Measurements from ENCODE around the gene KCNMB2.

Gene KCNMB2

DNA sequence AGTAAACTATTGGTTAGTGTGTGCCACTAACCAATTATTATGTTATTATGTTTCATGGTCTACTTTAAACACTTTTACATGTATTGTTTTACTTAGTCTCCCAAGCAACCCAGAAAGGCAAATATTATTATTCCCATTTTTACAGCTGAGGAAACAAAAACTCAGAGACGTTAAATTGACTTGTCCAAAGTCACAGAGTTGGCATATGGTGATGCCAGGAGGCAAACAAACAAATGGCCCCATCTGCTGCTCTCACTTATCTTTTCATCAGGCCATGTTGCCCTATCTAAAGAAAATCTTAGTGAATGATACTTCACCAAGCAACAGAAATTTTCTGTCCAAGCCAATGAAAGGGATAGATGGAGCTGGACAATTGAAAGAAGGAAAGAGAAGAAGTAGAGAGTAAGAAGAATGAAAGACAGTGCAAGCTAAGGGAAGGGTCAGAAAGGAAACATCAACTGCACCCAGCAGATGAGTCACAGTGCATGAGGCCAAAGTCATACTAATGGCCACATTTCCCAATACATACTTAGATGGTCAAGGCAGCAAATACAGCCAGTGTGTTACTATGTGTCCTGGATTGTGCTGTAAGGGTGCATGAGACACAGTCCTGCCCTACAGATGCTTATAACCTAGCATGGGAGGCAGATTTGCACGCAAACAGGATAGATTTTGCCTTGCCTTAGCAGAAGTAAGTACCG lies 266.9 kb downstream of the KCNMB2 start:
- in situ Hi-C loops (cut with MboI; ENCODE audit: low sequenced_read_pairs), result no loop called here

DNA sequence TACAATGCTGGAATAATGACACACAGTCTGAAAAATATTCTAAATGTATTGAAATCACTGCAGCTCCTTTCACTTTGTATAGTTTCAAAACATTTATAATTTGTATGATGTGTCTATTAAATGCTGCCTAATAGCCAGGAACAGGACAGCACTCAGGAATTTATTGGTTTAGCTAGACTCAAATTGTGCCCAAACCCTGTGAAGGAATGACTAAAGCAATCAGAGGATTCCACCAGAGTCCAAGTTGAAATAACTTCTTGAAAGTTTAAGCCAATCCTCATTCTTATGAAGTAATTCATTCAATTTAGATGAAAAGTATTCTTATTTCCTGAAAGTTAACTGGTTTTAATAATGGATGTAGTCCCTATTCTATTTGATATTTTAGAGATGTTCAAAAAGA lies 268.4 kb downstream of the KCNMB2 start:
- in situ Hi-C loops (cut with MboI; ENCODE audit: low sequenced_read_pairs), result no loop called here

DNA sequence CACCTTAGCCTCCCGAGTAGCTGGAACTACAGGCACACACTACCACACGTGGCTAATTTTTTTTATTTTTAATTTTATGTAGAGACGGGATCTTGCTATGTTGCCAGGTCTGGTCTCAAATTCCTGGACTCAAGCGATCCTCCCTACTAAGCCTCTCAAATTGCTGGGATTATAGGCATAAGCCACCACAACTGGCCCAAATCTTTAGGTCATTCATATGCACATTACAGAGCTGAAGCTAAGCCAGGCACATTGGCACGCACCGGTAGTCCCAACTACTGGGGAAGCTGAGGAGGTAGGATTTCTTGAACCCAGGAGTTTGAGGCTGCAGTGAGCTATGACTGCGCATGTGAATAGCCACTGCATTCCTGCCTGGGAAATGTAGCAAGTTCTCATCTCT lies 269.5 kb downstream of the KCNMB2 start:
- in situ Hi-C loops (cut with MboI; ENCODE audit: low sequenced_read_pairs), result no loop called here

DNA sequence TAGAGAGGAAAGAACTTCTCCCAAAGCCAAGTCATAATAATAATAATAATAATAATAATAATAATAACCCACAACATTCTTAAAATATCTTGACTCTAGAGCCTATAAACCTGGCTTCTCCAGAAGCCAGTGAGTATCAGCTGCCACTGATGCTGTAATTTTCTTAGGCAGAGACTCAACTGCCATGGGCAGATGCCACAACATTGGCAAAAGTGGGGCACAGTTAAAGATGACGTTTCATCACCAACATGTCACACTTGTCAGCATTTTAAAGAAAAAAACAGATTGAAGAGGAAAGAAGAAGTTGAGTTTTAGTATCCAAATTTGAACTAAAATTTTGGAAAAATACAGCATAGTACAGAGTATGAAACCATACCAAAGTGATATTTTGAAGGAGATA lies 270.4 kb downstream of the KCNMB2 start:
- in situ Hi-C loops (cut with MboI; ENCODE audit: low sequenced_read_pairs), result no loop called here

DNA sequence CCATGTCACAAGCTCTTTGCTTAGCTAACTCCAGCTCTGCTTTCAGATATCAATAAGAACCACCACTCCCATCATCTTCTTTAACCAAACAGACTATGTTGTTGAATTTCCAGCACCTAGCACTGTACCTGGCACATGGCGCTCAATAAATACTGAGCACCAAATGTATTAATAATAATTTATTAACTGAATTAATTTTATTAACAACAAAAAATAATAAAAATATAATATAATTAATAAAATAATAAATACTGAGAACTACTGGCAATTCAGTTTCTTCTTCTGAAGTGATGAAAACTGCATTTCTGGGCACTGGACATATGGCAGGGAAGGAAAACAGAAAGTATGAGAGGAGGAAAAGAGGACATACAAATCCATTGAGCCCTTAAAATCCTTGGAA lies 271.5 kb downstream of the KCNMB2 start:
- in situ Hi-C loops (cut with MboI; ENCODE audit: low sequenced_read_pairs), result no loop called here

DNA sequence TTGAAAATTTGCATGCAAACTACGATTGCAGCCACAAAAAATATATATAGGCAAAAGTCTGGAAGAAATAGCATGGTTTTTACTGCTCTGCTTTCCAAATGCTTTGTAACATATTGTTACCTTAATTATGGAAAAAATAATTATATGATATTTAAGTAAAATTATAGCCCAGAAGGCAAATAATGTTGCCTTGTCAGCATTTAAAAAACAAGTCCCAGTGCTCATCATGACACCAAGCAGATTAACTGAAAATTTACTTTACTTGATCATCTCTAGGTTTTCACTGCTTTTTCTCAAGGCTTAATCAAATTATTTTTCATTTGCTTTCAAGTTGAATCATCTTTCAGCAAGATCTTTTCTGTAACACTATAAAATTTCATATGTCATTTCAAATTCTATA lies 272.5 kb downstream of the KCNMB2 start:
- in situ Hi-C loops (cut with MboI; ENCODE audit: low sequenced_read_pairs), result no loop called here

DNA sequence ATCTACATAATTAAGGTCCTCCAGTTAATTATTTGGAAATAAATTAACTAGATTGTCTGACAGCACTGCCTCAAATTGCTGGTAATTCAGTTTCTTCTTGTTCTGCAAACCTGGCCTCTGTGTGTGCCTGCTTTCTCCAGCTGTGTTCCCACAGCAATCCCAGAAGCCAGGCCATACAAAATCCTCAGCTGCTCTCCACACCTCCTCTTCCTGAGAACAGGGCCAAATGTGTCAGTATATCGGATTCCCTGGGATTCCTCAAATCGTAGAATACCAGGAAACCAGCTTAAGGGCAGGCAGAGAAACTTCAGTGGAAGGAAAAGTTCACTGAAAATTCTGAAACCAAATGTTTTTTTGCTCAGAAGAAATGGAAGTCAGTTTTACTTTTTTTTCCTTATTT lies 273.9 kb downstream of the KCNMB2 start:
- in situ Hi-C loops (cut with MboI; ENCODE audit: low sequenced_read_pairs), result no loop called here

DNA sequence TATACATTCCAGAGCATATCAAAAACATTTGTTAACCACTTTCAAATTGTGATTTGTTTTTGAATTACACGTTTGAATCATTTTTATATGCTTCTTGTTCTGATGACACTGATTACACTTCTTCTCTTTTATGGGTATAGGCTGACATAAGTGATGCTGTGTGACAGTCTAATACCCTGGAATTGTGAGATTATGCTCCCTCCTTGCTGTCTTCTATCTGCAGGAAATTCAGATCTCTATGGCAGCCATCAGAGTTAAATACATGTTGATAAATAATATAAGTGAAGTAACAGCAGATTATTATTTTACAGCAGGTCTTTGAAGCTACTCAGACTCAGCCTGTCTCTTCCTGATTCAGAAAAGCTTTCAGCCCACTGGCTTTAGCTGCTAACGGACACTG lies 286.5 kb downstream of the KCNMB2 start:
- in situ Hi-C loops (cut with MboI; ENCODE audit: low sequenced_read_pairs), result no loop called here

DNA sequence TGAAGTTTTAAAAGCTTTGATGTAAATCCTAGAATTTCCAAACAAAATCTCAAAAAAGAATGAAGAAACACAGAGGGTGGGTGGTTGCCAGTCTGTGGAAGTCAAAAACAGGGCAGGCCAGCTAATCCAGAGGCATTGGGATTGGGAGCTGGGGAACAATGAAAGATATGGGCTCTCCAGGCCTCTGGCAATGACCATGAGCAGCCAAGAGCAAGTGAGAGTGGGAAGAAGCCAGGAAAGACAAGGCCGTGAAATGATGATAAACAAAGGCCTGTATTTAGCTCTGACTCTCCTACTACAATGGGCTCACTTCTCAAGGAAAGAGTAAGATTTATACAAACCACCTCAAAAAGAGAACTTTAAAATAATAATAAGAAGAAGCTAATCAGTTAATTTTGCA lies 286.9 kb downstream of the KCNMB2 start:
- in situ Hi-C loops (cut with MboI; ENCODE audit: low sequenced_read_pairs), result no loop called here

DNA sequence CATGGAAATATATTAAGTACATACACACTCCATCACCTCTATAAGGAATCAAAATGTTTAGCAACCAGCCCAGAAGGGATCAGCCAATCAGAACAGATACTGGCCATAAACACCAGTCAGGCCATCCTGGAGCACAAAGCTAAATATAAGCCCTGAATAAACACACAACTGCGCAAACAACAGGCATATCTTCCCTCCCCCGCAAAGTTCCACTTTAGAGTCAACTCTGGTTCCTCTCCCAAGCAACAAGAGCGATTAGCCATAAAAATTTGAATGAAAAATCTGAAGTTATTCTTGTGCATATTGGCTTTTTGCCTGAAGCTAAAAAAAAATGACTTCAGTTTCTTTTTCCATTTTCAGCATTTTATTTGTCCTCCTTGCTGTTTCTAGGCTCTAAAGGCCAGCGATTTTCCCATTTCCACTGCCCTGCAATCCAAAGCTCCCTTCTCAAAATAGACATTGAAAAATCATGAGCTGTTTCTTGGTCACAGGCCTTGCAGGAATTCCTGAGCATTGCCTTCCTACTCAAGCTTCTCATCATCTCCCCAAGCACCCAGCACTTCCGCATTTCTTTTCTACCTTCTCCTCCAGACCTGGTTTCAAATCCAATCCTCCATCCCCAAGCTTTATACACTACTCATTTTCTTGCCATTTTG lies 287.5 kb downstream of the KCNMB2 start:
- in situ Hi-C loops (cut with MboI; ENCODE audit: low sequenced_read_pairs), result no loop called here

DNA sequence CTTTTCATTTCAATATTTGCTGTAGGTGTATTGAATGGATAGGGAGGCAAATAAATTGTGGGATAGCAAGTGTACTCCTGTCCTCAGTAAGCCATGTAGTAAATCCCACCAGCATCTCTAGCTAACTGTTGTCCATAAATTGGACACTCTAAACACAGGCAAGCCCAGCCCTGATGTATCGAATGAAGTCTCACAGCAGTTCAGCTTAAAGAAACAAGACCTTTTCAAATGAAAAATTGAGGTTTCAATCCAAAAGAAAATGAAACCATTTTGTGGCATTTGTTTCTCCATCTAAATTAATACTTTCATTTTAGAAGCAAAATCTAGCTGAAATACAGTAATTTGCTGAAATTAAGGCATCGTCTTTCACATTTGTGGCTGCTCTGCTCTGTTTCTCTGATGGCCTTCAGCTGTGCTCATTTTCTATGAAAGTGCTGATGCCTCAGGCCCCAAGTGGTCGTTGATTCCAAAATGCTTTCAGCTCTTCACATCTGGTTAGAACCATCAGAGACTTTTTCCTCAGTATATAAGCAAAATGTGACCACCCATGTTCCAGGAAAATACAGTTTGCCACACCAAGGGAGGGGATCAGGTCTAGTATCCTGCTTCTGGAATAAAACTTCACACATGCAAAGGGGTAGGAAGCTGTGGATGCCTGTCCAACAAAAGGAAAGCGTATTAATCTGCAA lies 290.3 kb downstream of the KCNMB2 start:
- in situ Hi-C loops (cut with MboI; ENCODE audit: low sequenced_read_pairs), result no loop called here

DNA sequence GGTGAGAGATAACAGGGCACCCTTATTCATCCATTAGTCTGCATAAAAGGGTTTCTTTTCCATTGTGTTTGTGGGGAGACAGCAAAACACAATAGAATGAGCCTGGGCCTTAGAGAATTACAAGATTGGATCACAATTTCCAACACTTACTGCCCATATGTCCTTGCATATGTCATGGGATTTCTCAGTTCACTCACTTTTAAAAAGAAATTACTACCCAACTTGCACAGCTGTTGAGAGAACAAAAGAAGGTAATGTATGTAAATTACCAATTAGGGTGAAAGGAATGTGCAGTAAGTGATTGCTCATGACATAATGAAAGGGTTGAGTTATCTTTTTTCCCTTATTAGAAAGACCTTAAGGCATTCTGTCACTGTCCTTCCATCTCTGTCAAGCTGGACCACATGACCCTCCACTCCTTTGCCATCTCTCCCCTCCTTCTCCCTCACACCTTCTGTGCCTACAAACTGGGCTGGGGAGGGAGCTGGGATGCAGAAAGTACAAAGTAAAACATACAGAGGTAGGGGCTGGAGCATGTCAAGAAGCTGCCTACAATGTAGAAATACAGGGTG lies 291.1 kb downstream of the KCNMB2 start:
- in situ Hi-C loops (cut with MboI; ENCODE audit: low sequenced_read_pairs), result no loop called here

DNA sequence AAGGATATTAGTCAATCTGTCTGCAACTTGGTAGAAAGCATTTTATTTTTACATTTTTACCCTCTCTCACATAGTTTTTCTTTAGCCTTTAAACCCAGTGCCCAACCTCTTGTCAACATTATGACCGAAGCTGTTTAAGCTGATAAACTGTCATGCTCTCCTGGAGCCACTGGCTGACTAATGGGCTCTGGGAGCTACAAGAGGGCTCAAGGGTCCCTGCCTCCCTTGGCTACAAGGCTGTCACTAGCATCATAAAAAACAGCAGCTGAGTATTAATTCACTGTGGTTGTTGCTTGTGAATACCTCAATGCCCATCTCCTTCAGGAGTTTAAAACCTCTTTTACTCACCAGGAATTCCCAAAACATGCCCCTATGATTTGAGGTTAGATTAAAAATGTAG lies 297.5 kb downstream of the KCNMB2 start:
- in situ Hi-C loops (cut with MboI; ENCODE audit: low sequenced_read_pairs), result no loop called here

DNA sequence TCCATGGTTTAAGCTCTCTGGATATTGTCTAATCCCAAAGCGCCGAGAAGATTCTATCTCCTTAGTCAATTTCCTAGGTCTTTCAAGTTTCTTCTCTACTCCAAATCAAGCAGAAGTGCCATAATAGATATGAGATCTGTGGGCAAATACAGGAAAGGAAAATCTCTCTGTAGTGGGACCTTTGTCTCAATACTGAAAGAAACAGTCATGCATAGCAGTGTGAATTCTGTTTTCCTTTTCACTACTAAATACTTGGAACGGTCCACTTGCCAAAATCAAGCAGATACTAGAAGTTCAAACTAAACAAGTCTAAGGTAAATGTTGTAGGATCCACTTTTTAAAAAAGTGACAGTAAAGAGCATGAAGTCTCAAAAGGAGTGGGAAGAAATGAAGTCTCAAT lies 298.8 kb downstream of the KCNMB2 start:
- in situ Hi-C loops (cut with MboI; ENCODE audit: low sequenced_read_pairs), result no loop called here

DNA sequence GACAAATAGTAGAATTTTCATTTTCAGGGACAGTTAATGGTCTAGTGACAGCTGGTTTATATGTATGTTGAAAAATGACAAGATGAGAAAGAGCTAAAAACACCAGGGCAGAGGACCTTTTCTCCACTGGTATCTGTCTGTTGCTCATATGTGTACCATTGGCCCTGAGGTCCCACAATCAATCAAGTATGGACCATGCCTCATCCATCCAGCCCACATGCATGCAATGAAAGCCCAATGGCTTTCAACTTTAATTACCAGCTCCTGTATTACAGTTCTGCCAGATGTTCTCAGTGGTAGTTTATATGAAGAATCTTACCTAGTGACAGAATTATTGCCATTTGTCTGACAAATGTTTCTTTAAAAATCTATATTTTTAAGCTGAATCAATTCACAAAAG lies 301.3 kb downstream of the KCNMB2 start:
- in situ Hi-C loops (cut with MboI; ENCODE audit: low sequenced_read_pairs), result no loop called here

DNA sequence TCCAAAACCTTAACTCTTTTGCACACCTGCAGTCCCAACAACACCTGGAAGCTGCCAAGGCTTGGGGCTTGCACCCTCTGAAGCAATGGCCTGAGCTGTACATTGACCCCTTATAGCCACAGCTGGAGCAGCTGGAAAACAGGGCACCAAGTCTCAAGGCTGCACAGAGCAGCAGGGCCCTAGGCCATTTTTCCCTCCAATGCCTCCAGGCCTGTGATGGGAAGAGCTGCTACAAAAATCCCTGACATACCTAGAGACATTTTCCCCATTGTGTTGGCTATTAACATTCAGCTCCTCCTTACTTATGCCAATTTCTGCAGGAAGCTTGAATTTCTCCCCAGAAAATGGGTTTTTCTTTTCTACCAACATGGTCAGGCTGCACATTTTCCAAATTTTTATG lies 304.4 kb downstream of the KCNMB2 start:
- in situ Hi-C loops (cut with MboI; ENCODE audit: low sequenced_read_pairs), result no loop called here

DNA sequence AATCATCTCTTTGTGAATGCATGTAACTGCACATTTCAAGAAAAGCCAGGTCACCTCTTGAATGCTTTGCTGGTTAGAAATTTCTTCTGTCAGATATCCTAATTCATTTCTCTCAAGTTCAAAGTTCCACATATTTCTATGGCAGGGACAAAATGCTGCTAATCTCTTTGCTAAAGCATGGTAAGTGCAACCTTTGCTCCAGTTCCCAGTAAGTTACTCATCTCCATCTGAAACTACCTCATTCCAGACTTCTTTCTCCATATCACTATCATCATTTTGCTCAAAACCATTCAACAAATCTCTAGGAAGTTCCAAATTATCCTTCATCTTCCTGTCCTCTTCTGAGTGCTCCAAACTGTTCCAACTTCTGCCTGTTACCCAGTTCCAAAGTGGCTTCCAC lies 304.8 kb downstream of the KCNMB2 start:
- in situ Hi-C loops (cut with MboI; ENCODE audit: low sequenced_read_pairs), result no loop called here

DNA sequence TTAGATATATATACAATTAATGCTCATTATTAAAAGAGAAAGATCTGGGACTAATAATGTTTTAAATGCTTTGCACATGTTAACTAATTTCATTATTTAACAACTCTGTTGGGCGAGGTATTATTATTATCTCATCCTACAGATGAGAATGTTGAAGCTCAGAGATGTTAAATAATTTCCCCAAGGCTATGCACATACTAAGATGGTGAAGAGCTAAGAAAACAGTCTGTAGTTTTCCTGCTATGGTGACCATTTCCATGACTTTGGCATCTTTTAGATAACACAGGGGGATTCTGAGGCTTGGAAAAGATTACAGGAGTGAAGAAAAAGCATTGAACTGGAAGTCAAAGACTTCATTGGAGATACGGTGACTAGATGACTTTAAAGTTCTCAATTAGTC lies 308.7 kb downstream of the KCNMB2 start:
- in situ Hi-C loops (cut with MboI; ENCODE audit: low sequenced_read_pairs), result no loop called here

DNA sequence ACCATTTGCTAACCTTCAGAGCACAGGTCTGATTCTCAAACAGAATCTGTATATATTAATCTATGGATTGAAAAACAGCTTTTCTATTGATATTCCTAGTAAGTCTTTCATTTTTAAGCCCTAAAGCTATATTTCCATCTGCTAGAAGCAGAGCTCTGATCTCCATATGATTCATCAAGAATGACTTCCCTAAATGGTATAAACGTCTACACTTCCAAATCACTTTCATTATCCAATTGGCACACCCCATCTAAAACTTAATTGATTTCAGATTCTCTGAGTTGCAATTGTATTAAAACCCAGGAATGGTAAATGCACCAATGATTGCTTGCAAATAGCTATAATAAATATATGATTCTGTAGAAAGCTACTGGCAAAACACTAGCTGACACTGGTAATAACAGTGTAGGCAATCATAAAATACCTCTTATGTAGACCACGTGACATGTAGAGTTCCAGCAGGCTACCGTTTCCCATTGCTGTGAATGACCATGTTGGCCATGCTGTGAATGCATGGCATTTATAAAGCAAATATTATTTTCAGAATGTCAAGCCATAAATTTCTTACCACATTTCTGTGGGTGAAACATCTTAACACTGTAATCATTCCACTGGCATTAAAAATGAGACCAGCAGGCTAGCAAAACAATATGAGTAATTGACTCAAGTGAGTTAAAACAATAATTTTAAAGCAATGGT lies 309.3 kb downstream of the KCNMB2 start:
- in situ Hi-C loops (cut with MboI; ENCODE audit: low sequenced_read_pairs), result no loop called here

DNA sequence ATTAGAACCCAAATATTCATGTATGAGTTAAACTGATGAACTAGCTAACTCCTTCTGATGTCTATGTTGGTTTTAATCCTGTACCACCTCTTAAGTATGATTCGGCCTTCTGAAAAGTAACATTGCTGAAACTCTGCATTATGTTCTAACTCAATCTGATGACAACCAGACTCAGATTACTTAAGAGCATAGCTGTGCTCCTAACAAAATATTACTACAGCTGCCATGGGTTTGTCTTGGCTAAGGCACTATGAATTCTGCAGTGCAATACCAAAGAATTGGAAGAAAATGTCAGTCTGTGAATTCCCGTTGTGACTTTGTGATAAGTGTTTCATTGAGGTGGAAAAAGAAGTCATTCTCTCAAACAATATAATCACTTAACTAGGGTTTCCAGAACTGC lies 311.0 kb downstream of the KCNMB2 start:
- in situ Hi-C loops (cut with MboI; ENCODE audit: low sequenced_read_pairs), result no loop called here

DNA sequence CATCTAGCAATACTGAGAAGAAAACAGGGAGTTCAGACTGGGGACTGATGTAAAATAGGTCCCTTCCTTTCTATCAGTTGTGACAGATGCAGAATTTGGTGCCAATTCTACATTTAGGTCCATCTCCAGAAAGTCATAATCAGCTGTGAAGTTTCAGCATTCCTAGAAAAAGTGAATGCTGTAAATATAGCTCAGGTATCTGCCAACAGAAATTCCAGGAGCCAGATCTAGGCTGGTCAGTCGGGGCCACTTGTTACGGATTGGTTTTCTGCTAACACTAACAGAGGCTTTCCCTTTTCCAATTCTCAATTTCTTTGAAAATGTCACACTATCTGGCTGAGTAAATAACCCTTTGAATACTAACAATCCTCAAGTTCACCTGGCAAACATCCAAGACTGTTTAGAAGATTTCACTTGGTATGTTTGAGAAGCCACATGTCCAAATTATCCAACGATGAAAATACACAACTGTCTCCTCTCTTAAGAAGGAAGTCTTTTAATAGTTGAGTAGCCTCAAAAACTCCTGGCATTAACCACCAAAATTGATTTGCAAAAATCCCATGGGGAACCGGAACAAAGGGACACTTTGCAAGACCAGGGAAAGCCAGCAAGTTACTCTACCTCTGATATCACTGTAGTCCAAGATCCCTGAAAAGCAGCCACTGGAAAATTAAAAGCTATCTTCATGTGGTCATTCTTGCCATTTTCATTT lies 313.1 kb downstream of the KCNMB2 start:
- in situ Hi-C loops (cut with MboI; ENCODE audit: low sequenced_read_pairs), result no loop called here
